Caco-2 (cell line): ENCODE results near the gene CTTNBP2. TPM values are rescaled to one million over a fixed set of nuclear protein-coding genes. Genes with fewer than 3 reads are reported as not detected.

Source experiments
- BruUV-seq: library from RNA; stranded (reverse); fragments of 400-500 nt; replicated peaks from 2 replicates; lab custom pipeline; 2021; lab: Mats Ljungman, UMichigan
- CTCF ChIA-PET: fragments of 300-600 bp; sonication (Branson Sonifier 250); formaldehyde crosslinking; loops from one replicate; lab custom pipeline; 2022; ENCODE audit warnings: antibody characterized with exemption; lab: Charles Lee
- POLR2A ChIA-PET: fragments of 300-600 bp; sonication (Branson Sonifier 250); formaldehyde crosslinking; loops from one replicate; lab custom pipeline; 2022; ENCODE audit warnings: antibody characterized with exemption; lab: Charles Lee
- DNase-seq, 2 experiments: peaks; one replicate each; pipeline versions ENCODE4 v3.0.0 to v3.0.0-alpha.2; 2020 to 2022
- H3K27me3 ChIP-seq: replicated peaks from 2 replicates; pipeline ENCODE4 v1.6.0; 2011; ENCODE audit warnings: low read length; ENCODE audit not compliant: control insufficient read depth, insufficient read depth
- H3K36me3 ChIP-seq: 2 replicates; pipeline ENCODE4 v1.5.1; 2011; ENCODE audit warnings: low read length; ENCODE audit not compliant: control insufficient read depth, insufficient read depth
- H3K4me1 ChIP-seq: fragments of 250-450 bp; sonication (Bioruptor Pico); 2 replicates; pipeline ENCODE4 v1.5.1; 2020; ENCODE audit warnings: mild to moderate bottlenecking
- H3K4me3 ChIP-seq: 2 replicates; pipeline ENCODE4 v1.5.1; 2011; ENCODE audit warnings: low read depth, mild to moderate bottlenecking, control low read depth, low read length
- H3K9me3 ChIP-seq: fragments of 250-450 bp; sonication (Bioruptor Pico); 2 replicates; pipeline ENCODE4 v1.5.1; 2020; ENCODE audit warnings: mild to moderate bottlenecking, moderate library complexity
- H3K27ac Mint-ChIP-seq: one replicate; pipeline ENCODE4 v1.8.0; 2022; ENCODE audit warnings: mixed read lengths; ENCODE audit not compliant: unreplicated experiment
- H3K27me3 Mint-ChIP-seq: one replicate; pipeline ENCODE4 v1.8.0; 2022; ENCODE audit warnings: mixed read lengths; ENCODE audit not compliant: insufficient read depth, unreplicated experiment
- H3K36me3 Mint-ChIP-seq: one replicate; pipeline ENCODE4 v1.8.0; 2022; ENCODE audit warnings: mild to moderate bottlenecking, mixed read lengths; ENCODE audit not compliant: insufficient read depth, unreplicated experiment
- H3K4me1 Mint-ChIP-seq: one replicate; pipeline ENCODE4 v1.8.0; 2022; ENCODE audit warnings: low read depth, mixed read lengths; ENCODE audit not compliant: unreplicated experiment
- H3K4me3 Mint-ChIP-seq: one replicate; pipeline ENCODE4 v1.8.0; 2022; ENCODE audit warnings: mild to moderate bottlenecking, moderate library complexity, mixed read lengths; ENCODE audit not compliant: unreplicated experiment
- H3K9me3 Mint-ChIP-seq: one replicate; pipeline ENCODE4 v1.8.0; 2022; ENCODE audit warnings: mixed read lengths; ENCODE audit not compliant: unreplicated experiment
- intact Hi-C: fragments of 100-400 bp; cut with micrococcal nuclease; formaldehyde crosslinking; loops from one replicate; pipeline ENCODE4 v1.10.0; 2022; ENCODE audit not compliant: unreplicated experiment
- total RNA-seq: library from RNA; stranded (reverse); gene quantifications from 2 replicates; pipeline ENCODE4 v1.2.3, GENCODE V29; 2022
- TF ChIP-seq, protein P1 (sequence below), 2 experiments: fragments of 200-600 bp in 1 of 2; IDR thresholded peaks; 1 replicate in 1 of 2; 2 replicates in 1 of 2; pipeline versions ENCODE4 v1.5.1 to v1.8.0; 2011 to 2022; ENCODE audit warnings: antibody characterized with exemption in 1 of 2, control low read depth in 1 of 2, inconsistent platforms in 1 of 2, low read depth in 1 of 2, low read length in 1 of 2, mild to moderate bottlenecking in 1 of 2, moderate library complexity in 1 of 2; ENCODE audit not compliant: insufficient read depth in 1 of 2, severe bottlenecking in 1 of 2, unreplicated experiment in 1 of 2

The CTTNBP2 gene
- total RNA-seq, 1 experiment from 2014 or later = 3.2 TPM

DNA sequence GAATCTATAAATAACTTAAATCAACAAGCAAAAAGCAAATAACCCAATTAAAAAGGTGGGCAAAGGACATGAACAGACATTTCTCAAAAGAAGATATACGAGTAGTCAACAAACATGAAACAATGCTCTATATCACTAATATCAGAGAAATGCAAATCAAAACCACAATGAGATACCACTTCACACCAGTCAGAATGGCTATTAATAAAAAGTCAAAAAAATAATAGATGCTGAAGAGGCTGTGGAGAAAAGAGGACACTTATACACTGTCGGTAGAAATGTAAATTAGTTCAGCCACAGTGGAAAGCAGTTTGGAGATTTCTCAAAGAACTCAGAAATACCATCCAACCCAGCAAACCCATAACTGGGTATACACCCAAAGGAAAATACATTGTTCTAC, 70.6 kb downstream of the CTTNBP2 start:
- Mint-ChIP-seq H3K27ac (no peak overlapping the region), H3K9me3 (no peaks in the 10 kb centered on the region), H3K36me3 (no peaks in the 10 kb centered on the region), H3K27me3 (peaks cover 3% of the 10 kb centered on the region), H3K4me3 (no peak overlapping the region), H3K4me1 (peaks cover 10% of the 10 kb centered on the region)
- H3K9me3 ChIP-seq = no peaks in the 10 kb centered on the region
- no peak for DNase-seq
- H3K27me3 ChIP-seq = no peaks in the 10 kb centered on the region
- no peaks in the 10 kb centered on the region for H3K36me3 ChIP-seq
- ChIA-PET POLR2A (no interaction called here), CTCF (no interaction called here)
- intact Hi-C loops = no loop called here
- no peaks in the 10 kb centered on the region for H3K4me1 ChIP-seq
- no peak overlapping the region for H3K4me3 ChIP-seq
- TF ChIP-seq, protein P1, sequence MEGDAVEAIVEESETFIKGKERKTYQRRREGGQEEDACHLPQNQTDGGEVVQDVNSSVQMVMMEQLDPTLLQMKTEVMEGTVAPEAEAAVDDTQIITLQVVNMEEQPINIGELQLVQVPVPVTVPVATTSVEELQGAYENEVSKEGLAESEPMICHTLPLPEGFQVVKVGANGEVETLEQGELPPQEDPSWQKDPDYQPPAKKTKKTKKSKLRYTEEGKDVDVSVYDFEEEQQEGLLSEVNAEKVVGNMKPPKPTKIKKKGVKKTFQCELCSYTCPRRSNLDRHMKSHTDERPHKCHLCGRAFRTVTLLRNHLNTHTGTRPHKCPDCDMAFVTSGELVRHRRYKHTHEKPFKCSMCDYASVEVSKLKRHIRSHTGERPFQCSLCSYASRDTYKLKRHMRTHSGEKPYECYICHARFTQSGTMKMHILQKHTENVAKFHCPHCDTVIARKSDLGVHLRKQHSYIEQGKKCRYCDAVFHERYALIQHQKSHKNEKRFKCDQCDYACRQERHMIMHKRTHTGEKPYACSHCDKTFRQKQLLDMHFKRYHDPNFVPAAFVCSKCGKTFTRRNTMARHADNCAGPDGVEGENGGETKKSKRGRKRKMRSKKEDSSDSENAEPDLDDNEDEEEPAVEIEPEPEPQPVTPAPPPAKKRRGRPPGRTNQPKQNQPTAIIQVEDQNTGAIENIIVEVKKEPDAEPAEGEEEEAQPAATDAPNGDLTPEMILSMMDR (IDR thresholded peaks at IDR 0.05; ENCODE audit: insufficient read depth in 1 of 2, low read depth in 1 of 2, low read length in 1 of 2, severe bottlenecking in 1 of 2, unreplicated experiment in 1 of 2) = no peak
- BruUV-seq = no TSS peak

DNA sequence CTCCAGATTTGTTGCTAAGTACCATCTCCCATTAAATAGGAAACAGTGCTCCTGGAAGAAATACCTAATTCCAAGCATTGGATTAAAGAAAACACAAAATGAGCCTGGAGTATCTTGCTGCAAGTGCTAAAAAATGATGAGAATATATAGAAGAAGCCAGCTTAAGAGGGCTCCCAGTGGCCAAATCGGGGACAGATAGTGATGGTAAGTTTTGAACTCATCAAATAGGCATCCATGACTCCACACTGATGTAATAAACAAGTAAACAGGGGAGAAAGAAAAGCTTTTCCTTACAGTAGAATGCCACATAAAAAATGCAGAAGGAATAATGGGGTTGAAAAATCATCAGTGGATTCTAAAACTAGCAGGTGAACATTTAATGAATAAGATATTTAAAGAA, 72.4 kb downstream of the CTTNBP2 start:
- no TSS peak for BruUV-seq
- Mint-ChIP-seq H3K4me3 (no peak overlapping the region), H3K27ac (no peak overlapping the region), H3K9me3 (no peaks in the 10 kb centered on the region), H3K4me1 (peaks cover 10% of the 10 kb centered on the region), H3K36me3 (no peaks in the 10 kb centered on the region), H3K27me3 (peaks cover 6% of the 10 kb centered on the region)
- Histone ChIP-seq H3K4me1 (no peaks in the 10 kb centered on the region), H3K36me3 (no peaks in the 10 kb centered on the region), H3K27me3 (no peaks in the 10 kb centered on the region), H3K4me3 (no peak overlapping the region), H3K9me3 (no peaks in the 10 kb centered on the region)
- ChIA-PET POLR2A (no interaction called here), CTCF (interaction anchor here (0.6 kb wide), 1 partner anchor 196 kb away, joined by 3 read pairs; no protein-coding TSS in a partner anchor)
- TF ChIP-seq, protein P1 (IDR thresholded peaks at IDR 0.05; ENCODE audit: insufficient read depth in 1 of 2, low read depth in 1 of 2, low read length in 1 of 2, severe bottlenecking in 1 of 2, unreplicated experiment in 1 of 2) = no peak
- no peak for DNase-seq
- intact Hi-C loops = no loop called here

GRCh38 chr7:117800406-117800805, 72.8 kb downstream of the CTTNBP2 start:
- Histone ChIP-seq H3K27me3 (no peaks in the 10 kb centered on the region), H3K9me3 (no peaks in the 10 kb centered on the region), H3K4me3 (no peak overlapping the region), H3K36me3 (no peaks in the 10 kb centered on the region), H3K4me1 (no peaks in the 10 kb centered on the region)
- Mint-ChIP-seq H3K27me3 (peaks cover 6% of the 10 kb centered on the region), H3K27ac (no peak overlapping the region), H3K4me1 (peaks cover 10% of the 10 kb centered on the region), H3K36me3 (no peaks in the 10 kb centered on the region), H3K4me3 (no peak overlapping the region), H3K9me3 (no peaks in the 10 kb centered on the region)
- BruUV-seq = no TSS peak
- CTCF ChIA-PET = interaction anchor here (0.6 kb wide), 1 partner anchor 197 kb away, joined by 3 read pairs; no protein-coding TSS in a partner anchor
- intact Hi-C loops = no loop called here
- POLR2A ChIA-PET = no interaction called here
- TF ChIP-seq, protein P1 (IDR thresholded peaks at IDR 0.05; ENCODE audit: insufficient read depth in 1 of 2, low read depth in 1 of 2, low read length in 1 of 2, severe bottlenecking in 1 of 2, unreplicated experiment in 1 of 2) = no peak
- no peak for DNase-seq
